GM20000 (cell line): ENCODE measurements around the gene OR4D5.

ENCODE experiments used
- DNase-seq: peaks from one replicate; pipeline ENCODE4 v3.0.0; 2012; ENCODE audit warnings: low spot score
- CTCF ChIP-seq: IDR thresholded peaks from 2 replicates; pipeline ENCODE4 v1.5.1; 2012; ENCODE audit warnings: mild to moderate bottlenecking, control low read depth; ENCODE audit errors: extremely low read depth, missing control alignments

The OR4D5 gene

GRCh38 chr11:123939317-123939716 is at the start of gene OR4D5:
Gene OR4D5, plus strand, starts transcription at chr11:123939617. Its CDS starts 0 bp downstream, at chr11:123939617.
- no peak for DNase-seq
- no peak for TF ChIP-seq CTCF

DNA sequence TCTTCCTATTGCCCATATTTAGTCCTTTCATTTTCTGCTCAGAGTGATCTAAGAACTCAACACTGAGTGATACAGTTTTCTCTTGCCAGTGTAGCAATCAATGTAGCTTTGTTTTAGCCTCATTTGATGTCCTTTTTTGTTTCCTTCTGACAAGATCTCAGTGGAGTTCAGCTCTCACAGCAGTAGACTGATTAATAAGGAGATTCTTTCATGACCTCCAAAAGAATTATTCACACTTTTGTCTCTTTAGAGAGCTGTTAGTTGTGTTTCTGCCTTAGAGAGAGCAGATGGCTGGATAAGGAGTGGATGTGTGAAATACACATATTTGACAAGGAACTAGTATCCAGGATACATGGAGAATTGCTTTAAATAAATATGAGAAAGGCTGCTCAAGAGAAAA is 47.4 kb upstream of the OR4D5 start:
- TF ChIP-seq CTCF: no peak
- no peak for DNase-seq

- TF ChIP-seq CTCF: no peak
- no peak for DNase-seq
These were observed 39.6 kb upstream of the OR4D5 start for GRCh38 chr11:123899792-123900191.

DNA sequence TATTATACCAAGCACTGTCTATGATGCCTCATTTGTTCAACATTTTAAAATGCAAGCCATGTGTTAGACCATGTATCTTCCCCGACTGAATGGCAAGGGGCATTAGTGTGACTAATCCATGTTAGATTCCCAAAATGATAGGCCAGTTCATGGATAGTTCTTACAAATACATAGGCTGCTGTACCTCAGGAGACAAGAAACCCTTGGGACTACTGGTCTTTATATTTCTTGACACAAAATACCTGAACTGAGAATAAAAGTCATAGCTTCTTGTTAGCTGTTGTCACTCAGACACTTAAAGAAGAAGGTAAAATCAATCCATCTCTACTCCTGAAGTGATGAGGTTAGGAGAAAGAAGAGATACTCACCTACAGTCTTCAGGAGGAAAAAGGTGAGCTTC is 37.5 kb upstream of the OR4D5 start, which contains the start of gene OR8D4:
Gene OR8D4, plus strand, starts transcription at position 301 of the 400 bp plus-strand sequence. CDS start 4,265 bp downstream, outside the sequence.
- TF ChIP-seq CTCF: no peak
- DNase-seq: no peak

DNA sequence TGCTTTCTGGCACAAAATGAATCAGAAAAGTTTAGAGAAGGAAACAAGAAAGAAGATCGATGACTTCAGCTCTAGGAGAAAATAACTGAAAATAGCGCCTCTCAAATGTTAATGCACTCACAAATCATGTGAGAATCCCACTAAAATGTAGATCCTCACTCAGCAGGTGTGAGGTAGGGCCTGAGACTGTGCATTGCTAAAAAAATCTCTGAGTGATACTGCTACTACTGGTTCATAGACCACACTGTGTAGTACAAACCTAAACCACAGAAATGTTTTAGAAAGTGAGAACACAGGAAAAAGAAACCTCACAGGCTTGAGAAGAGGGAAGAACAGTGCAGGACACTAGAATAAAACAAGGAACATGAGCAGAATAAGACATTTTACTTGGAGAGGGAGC is 35.5 kb upstream of the OR4D5 start:
- DNase-seq: peak; percentile 3
- no peak for TF ChIP-seq CTCF

GRCh38 chr11:123904932-123905331 is 34.5 kb upstream of the OR4D5 start:
- TF ChIP-seq CTCF: no peak
- no peak for DNase-seq

DNA sequence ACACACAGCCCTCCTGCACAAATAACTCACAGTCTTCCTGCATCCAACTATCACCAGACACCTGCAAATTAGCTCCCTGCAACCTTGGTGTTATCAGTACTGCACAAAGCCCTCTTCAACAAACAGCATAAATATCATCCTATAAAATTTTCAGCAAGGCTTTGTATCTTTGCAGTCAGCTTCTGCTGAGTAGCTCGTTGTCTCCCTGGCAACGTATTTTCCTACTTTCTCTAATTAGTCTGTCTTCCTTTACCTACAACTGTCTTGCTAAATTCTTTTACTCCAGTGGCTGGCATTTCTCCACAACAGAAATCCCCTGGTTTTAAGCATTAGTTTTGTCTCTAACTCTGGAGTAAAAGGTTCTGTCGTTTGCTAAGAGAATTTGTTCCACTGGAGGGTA is 33.6 kb upstream of the OR4D5 start:
- no peak for TF ChIP-seq CTCF
- DNase-seq: no peak

DNA sequence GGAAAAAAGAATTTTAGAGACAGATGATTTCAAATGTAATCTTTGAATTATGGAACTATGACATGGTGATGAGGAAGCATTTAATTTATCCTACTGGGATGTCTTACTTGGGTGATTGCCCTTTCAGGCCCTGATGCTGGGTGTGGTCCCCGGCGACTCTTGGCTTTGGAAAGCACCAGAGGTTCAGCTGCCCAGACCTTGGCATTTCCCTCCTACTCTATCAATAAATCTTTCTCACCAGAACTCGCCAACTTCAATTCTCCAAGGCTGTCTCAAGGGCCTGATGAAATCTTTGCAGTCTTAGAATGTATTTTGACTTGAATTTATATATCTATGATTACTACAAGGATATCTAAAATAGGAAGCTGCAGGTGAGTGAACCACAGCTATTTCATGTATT is 18.5 kb upstream of the OR4D5 start:
- TF ChIP-seq CTCF: no peak
- no peak for DNase-seq
